GM23248 (cell line): Measurements from ENCODE around the gene RRAS2. TPM values are rescaled to one million over a fixed set of nuclear protein-coding genes. Genes with fewer than 3 reads are reported as not detected.

ENCODE experiments used
- DNase-seq: peaks from one replicate; pipeline ENCODE4 v3.0.0-alpha.2; 2015
- H2AFZ ChIP-seq: fragments of 200-600 bp; sonication (generic); 2 replicates; pipeline ENCODE4 v1.6.1; 2016; ENCODE audit warnings: antibody characterized with exemption
- H3F3A ChIP-seq: fragments of 200-600 bp; sonication (generic); 2 replicates; pipeline ENCODE4 v1.6.1; 2016; ENCODE audit warnings: mild to moderate bottlenecking, antibody characterized with exemption, mixed run types; ENCODE audit not compliant: insufficient read depth
- H3K27ac ChIP-seq: fragments of 200-600 bp; sonication (generic); 2 replicates; pipeline ENCODE4 v1.5.1; 2016; ENCODE audit warnings: mild to moderate bottlenecking
- H3K27me3 ChIP-seq: fragments of 200-600 bp; sonication (generic); replicated peaks from 2 replicates; pipeline ENCODE4 v1.6.1; 2016; ENCODE audit warnings: mild to moderate bottlenecking; ENCODE audit not compliant: insufficient read depth
- H3K36me3 ChIP-seq: fragments of 200-600 bp; sonication (generic); 2 replicates; pipeline ENCODE4 v1.6.1; 2016; ENCODE audit warnings: low read depth, mild to moderate bottlenecking
- H3K4me1 ChIP-seq: fragments of 200-600 bp; sonication (generic); 2 replicates; pipeline ENCODE4 v1.6.1; 2016; ENCODE audit warnings: mild to moderate bottlenecking; ENCODE audit not compliant: insufficient read depth
- H3K4me2 ChIP-seq: fragments of 200-600 bp; sonication (generic); one replicate; pipeline ENCODE4 v1.6.1; 2016; ENCODE audit warnings: mild to moderate bottlenecking; ENCODE audit not compliant: unreplicated experiment
- H3K4me3 ChIP-seq: fragments of 200-600 bp; sonication (generic); 2 replicates; pipeline ENCODE4 v1.5.1; 2016; ENCODE audit warnings: mild to moderate bottlenecking
- H3K79me2 ChIP-seq: fragments of 200-600 bp; sonication (generic); 2 replicates; pipeline ENCODE4 v1.6.1; 2016; ENCODE audit warnings: mild to moderate bottlenecking; ENCODE audit not compliant: insufficient read depth
- H3K9ac ChIP-seq: fragments of 200-600 bp; sonication (generic); 2 replicates; pipeline ENCODE4 v1.6.1; 2016; ENCODE audit warnings: mild to moderate bottlenecking
- H3K9me2 ChIP-seq: fragments of 200-600 bp; sonication (generic); 2 replicates; pipeline ENCODE4 v1.6.1; 2016; ENCODE audit warnings: mixed run types, mild to moderate bottlenecking, moderate library complexity; ENCODE audit not compliant: insufficient read depth
- H3K9me3 ChIP-seq: fragments of 200-600 bp; sonication (generic); one replicate; pipeline ENCODE4 v1.6.1; 2017; ENCODE audit warnings: low read depth
- H4K20me1 ChIP-seq: fragments of 200-600 bp; sonication (generic); 2 replicates; pipeline ENCODE4 v1.6.0; 2016; ENCODE audit not compliant: insufficient read depth
- EZH2 ChIP-seq: fragments of 200-600 bp; sonication (generic); IDR thresholded peaks from 2 replicates; pipeline ENCODE4 v1.6.1; 2018; ENCODE audit warnings: antibody characterized with exemption, mild to moderate bottlenecking; ENCODE audit not compliant: insufficient read depth, poor library complexity, severe bottlenecking
- EZH2phosphoT487 ChIP-seq: fragments of 200-600 bp; sonication (generic); IDR thresholded peaks from 2 replicates; pipeline ENCODE4 v1.6.1; 2018; ENCODE audit warnings: antibody characterized with exemption, moderate library complexity, mild to moderate bottlenecking, low read depth; ENCODE audit not compliant: insufficient read depth
- WGBS, 2 experiments: methylation state at CpG; one replicate each; pipeline ENCODE4 v1.1.6; 2015 to 2017; ENCODE audit warnings: low lambda C conversion rate in 2 of 2, low coverage in 1 of 2; ENCODE audit errors: missing lambda C conversion rate in 2 of 2; 5-methylcytosine and 5-hydroxymethylcytosine counted together
- in situ Hi-C: fragments of 300-500 bp; cut with MboI; formaldehyde crosslinking; loops from 2 replicates; pipeline ENCODE4 v1.15.0; 2020
- polyA plus RNA-seq: library from polyadenylated mRNA; unstranded; fragments of >200 nt; fragmentation: Nextera tagmentation; extraction: Ambion mirVana; gene quantifications from 2 replicates; pipeline ENCODE4 v1.2.1, GENCODE V29; 2016
- total RNA-seq: library from RNA; depleted of rRNA; stranded (reverse); fragments of >200 nt; shearing (Covaris generic); gene quantifications from 2 replicates; pipeline ENCODE4 v1.2.3, GENCODE V29; 2014

RRAS2 gene
- total and polyA plus RNA-seq, 2 experiments from 2014 or later: 268 to 382 TPM

- H3K27ac ChIP-seq: no peak overlapping the region
- H3K36me3 ChIP-seq: no peaks in the 10 kb centered on the region
- H4K20me1 ChIP-seq: no peaks in the 10 kb centered on the region
- H3K4me2 ChIP-seq: no peak overlapping the region
- 83 to 89% methylated on average over 8 of the region's 8 CpGs for WGBS, 2 experiments
- DNase-seq: no peak
- H3F3A ChIP-seq: 0 out of 2 replicates have a peak, but pooled peaks cover 4% of the 10 kb centered on the region
- no peak for TF ChIP-seq EZH2phosphoT487
- no peak for TF ChIP-seq EZH2
- H3K4me3 ChIP-seq: no peak overlapping the region
- H3K9me2 ChIP-seq: no peaks in the 10 kb centered on the region
- no peak overlapping the region for H3K9ac ChIP-seq
- no peaks in the 10 kb centered on the region for H3K9me3 ChIP-seq
- H3K4me1 ChIP-seq: no peaks in the 10 kb centered on the region
- no peaks in the 10 kb centered on the region for H3K79me2 ChIP-seq
- in situ Hi-C loops: loop anchor here (5.0 kb wide), 1 partner anchor 283 kb away; the partner anchor contains the start of gene SPON1
- H3K27me3 ChIP-seq: peaks cover 8% of the 10 kb centered on the region
- H2AFZ ChIP-seq: no peak overlapping the region
Observed at GRCh38 chr11:14244926-14245325, 114.1 kb downstream of the RRAS2 start.

GRCh38 chr11:14242733-14243132 is 116.2 kb downstream of the RRAS2 start:
- H2AFZ ChIP-seq: no peak overlapping the region
- no peak overlapping the region for H3K4me2 ChIP-seq
- no peak overlapping the region for H3K4me3 ChIP-seq
- in situ Hi-C loops: no loop called here
- WGBS, 2 experiments: 71 to 72% methylated on average over 4 of the region's 4 CpGs
- H3K4me1 ChIP-seq: no peaks in the 10 kb centered on the region
- no peaks in the 10 kb centered on the region for H3K9me2 ChIP-seq
- no peak for DNase-seq
- peaks cover 11% of the 10 kb centered on the region for H3K27me3 ChIP-seq
- no peaks in the 10 kb centered on the region for H4K20me1 ChIP-seq
- no peaks in the 10 kb centered on the region for H3K79me2 ChIP-seq
- no peaks in the 10 kb centered on the region for H3F3A ChIP-seq
- no peaks in the 10 kb centered on the region for H3K9me3 ChIP-seq
- no peak for TF ChIP-seq EZH2
- no peak for TF ChIP-seq EZH2phosphoT487
- H3K27ac ChIP-seq: no peak overlapping the region
- no peak overlapping the region for H3K9ac ChIP-seq
- H3K36me3 ChIP-seq: no peaks in the 10 kb centered on the region

- no peaks in the 10 kb centered on the region for H4K20me1 ChIP-seq
- no peak overlapping the region for H3K27ac ChIP-seq
- H3K4me1 ChIP-seq: no peaks in the 10 kb centered on the region
- no peaks in the 10 kb centered on the region for H3K9me3 ChIP-seq
- H3K36me3 ChIP-seq: no peaks in the 10 kb centered on the region
- no peaks in the 10 kb centered on the region for H3K79me2 ChIP-seq
- H3F3A ChIP-seq: no peaks in the 10 kb centered on the region
- no peak overlapping the region for H3K4me2 ChIP-seq
- peaks cover 11% of the 10 kb centered on the region for H3K27me3 ChIP-seq
- no peak overlapping the region for H3K4me3 ChIP-seq
- H3K9me2 ChIP-seq: no peaks in the 10 kb centered on the region
- no peak overlapping the region for H2AFZ ChIP-seq
- H3K9ac ChIP-seq: no peak overlapping the region
- no peak for TF ChIP-seq EZH2
- 18 to 28% methylated on average over 4 of the region's 4 CpGs for WGBS, 2 experiments
- DNase-seq: no peak
- in situ Hi-C loops: no loop called here
Observed at GRCh38 chr11:14242187-14242586, 116.8 kb downstream of the RRAS2 start.

- no peaks in the 10 kb centered on the region for H3K9me2 ChIP-seq
- no peaks in the 10 kb centered on the region for H3K36me3 ChIP-seq
- H3K27ac ChIP-seq: no peak overlapping the region
- no peaks in the 10 kb centered on the region for H3K9me3 ChIP-seq
- no peaks in the 10 kb centered on the region for H3F3A ChIP-seq
- no peaks in the 10 kb centered on the region for H4K20me1 ChIP-seq
- H3K9ac ChIP-seq: no peak overlapping the region
- no peak overlapping the region for H3K4me3 ChIP-seq
- H3K79me2 ChIP-seq: no peaks in the 10 kb centered on the region
- TF ChIP-seq EZH2 (no peak), EZH2phosphoT487 (no peak)
- H3K27me3 ChIP-seq: peaks cover 14% of the 10 kb centered on the region
- H2AFZ ChIP-seq: no peak overlapping the region
- no peak for DNase-seq
- H3K4me2 ChIP-seq: no peak overlapping the region
- WGBS, 2 experiments: 76 to 88% methylated on average over 4 of the region's 4 CpGs
- no peaks in the 10 kb centered on the region for H3K4me1 ChIP-seq
- in situ Hi-C loops: no loop called here
Observed at GRCh38 chr11:14240951-14241350, 118.0 kb downstream of the RRAS2 start.

- Histone ChIP-seq H3K9ac (no peak overlapping the region), H3K27me3 (peaks cover 14% of the 10 kb centered on the region; the same call in 1 of the 2 replicates), H3K9me2 (no peaks in the 10 kb centered on the region), H3K4me3 (no peak overlapping the region), H4K20me1 (no peaks in the 10 kb centered on the region), H3F3A (no peaks in the 10 kb centered on the region), H3K4me2 (no peak overlapping the region), H3K4me1 (no peaks in the 10 kb centered on the region), H3K36me3 (no peaks in the 10 kb centered on the region), H3K27ac (no peak overlapping the region), H3K79me2 (no peaks in the 10 kb centered on the region), H2AFZ (no peak overlapping the region), H3K9me3 (no peaks in the 10 kb centered on the region)
- in situ Hi-C loops: no loop called here
- no peak for TF ChIP-seq EZH2
- no peak for TF ChIP-seq EZH2phosphoT487
- DNase-seq: no peak
Observed at GRCh38 chr11:14240221-14240620, 118.8 kb downstream of the RRAS2 start.
